Endothelial cell of hepatic sinusoid (primary cell): ENCODE measurements around the gene PBRM1.

Experiments used
- in situ Hi-C: cut with HindIII; loops from 2 replicates; pipeline ENCODE4 v1.10.0; 2017; ENCODE audit warnings: low sequenced_read_pairs

Gene PBRM1

DNA sequence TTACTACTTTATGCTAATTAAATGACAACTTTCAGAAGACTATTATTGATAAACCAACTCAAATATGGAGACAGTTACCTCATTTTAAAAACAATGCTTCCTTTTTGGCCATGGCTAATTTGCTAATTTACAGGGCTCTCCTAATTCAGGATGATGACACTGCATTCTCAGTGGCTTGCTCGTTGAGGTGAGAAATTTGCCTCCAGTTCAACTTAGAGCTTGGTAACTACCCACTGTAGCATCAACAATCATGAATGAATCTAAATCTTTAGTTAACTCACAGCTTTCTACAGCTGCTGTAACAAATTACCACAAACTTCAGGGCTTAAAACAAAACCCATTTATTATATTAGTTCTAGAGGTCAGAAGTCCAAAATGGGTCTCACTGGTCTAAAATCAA lies 14.0 kb downstream of the PBRM1 start:
- in situ Hi-C loops = no loop called here

DNA sequence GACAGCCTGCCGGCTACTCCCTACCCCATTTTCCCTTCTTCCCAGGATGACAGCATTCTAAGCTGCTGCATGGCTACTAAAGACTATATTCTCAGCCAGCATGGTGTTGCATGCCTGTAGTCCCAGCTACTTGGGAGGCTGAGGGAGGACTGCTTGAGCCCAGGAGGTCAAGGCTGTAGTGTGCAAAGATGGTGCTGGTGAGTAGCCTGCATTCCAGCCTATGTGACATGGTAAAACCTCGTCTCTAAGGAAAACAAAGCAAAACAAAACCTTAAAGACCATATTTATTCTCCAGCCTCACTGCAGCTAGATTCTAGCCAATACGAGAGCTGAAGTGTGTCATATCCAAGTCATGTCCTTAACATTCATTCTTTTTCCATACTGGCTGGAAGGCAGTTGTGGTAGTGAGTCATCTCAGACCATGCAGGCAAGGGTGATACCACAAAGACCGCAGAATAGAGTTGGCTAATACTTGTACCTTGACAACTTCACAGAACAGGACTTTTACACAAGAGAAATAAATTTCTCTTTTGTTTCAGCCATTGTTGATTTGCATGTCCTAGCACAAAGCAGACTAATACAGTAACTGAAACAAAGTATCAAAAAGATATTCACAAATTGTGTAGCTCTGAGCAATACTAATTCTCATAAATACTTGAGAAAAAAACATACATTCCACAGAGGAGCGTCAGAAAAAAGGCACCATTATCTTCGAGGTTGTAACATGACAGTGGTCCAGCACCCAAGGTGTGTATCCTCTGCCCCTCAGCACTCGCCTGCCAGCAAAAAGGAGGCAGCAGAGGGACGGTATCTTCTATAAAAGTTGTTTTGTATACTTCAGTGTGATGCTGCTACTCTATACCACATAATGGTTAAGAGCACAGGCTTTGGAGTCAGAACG lies 14.8 kb downstream of the PBRM1 start:
- in situ Hi-C loops = no loop called here

DNA sequence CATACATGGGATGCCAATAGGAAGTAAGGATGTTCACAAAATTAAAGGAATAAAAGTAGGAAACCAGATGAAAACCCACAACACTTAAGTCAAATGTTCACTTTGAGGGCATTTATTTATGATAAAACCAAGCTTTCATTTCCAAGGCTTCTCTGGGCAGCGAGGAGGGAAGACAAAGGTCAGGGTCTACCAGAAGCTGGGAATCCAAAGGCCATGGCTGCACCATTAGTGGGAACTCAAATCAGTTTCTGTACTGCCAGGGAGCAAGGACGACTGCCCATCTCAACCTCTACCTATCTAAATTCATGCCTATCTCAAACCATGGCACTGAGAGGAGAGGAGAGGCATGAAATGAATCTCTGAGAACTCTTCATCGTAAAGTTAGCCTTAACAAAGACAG lies 22.6 kb downstream of the PBRM1 start:
- in situ Hi-C loops = no loop called here

DNA sequence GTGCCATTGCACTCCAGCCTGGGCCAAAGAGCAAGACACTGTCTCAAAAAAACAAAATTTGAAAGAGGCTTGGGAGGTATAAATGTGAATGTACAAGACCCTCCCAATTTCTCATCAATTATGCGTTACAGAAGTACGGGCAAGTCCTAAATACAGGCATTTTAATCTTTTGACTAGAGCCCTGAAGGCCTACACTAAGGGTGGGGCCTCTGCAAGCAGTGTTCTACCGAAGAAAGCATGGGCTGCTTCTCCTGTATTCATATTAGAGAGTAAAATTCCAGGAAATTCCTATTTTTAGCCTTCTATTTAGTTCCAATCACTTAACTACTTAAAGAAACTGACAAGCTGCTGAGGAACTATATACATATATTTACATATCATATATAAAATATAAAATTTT lies 25.7 kb downstream of the PBRM1 start:
- in situ Hi-C loops = no loop called here

DNA sequence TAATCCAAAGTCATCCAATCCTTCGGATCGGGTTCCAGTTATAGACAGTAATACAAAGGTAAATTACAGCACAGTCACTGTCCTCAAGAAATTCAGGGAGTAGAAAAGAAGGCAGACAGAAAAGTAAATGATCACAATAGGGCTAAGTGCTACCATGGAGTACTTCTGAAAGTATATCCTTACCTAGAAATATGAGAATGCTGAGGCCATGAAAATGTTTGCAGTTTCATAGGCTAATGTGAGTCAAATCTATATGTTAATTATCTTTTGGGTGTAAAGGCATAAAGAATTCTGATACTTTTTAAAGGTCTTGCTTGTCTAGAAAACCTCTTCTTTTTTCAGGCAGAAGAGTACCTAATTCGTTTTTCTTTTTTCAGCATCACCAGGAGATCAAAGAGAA lies 29.8 kb downstream of the PBRM1 start:
- in situ Hi-C loops = no loop called here

DNA sequence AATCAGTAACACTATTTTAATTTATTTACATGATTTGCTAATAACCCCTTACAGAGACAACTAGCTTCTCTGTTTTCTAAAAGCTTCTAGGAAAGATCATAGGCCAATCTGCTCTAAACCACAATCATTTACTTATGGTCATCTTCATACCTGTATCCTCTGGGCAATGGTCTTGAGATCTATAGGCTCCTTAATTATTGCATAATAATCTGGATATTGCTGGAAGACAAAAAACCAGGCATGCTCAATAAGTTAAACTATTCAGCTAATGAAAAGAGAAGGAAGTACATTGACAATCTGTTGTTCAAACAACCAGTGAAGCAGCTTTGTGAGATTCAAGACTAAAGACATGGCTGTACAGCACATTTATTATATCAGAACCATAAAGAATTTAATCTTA lies 34.1 kb downstream of the PBRM1 start:
- in situ Hi-C loops = no loop called here

DNA sequence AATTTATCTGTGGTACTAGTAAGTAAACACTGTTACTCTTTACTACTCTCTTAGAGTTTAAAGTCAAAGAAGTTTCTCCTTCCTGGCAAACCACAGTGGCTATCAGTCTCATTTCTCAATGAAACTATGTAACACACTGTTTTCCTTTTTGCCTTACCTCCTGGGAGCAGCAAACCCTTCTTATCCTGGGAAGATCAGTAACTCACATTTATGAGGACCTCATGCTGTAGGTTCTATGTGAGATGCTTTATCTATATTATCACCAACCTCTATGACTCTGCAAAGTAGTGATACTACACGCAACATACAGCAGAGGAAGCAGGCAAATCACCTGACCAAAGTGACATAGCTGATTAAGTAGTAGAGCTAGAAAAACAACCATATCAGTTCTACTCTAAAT lies 35.3 kb downstream of the PBRM1 start:
- in situ Hi-C loops = no loop called here

GRCh38 chr3:52649461-52650210 lies 36.1 kb downstream of the PBRM1 start:
- in situ Hi-C loops = no loop called here

GRCh38 chr3:52645549-52645948 lies 40.2 kb downstream of the PBRM1 start:
- in situ Hi-C loops = no loop called here

DNA sequence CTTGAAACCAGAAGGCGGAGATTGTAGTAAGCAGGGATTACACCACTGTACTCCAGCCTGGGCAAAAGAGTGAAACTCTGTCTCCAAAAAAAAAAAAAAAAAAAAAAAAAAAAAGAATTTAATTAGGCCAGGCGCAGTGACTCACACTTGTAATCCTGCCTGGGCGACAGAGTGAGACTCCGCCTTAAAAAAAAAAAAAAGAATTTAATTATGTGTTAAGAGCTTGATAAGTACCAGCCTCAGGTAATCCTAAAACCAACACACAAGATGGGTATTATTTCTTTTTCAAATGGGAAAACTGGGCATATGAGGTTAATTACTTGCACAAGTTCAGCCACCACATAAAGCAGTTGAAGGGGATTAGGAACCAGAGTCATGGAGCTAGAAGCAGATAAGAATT lies 49.0 kb downstream of the PBRM1 start:
- in situ Hi-C loops = no loop called here

GRCh38 chr3:52633786-52634185 lies 51.9 kb downstream of the PBRM1 start:
- in situ Hi-C loops = no loop called here

DNA sequence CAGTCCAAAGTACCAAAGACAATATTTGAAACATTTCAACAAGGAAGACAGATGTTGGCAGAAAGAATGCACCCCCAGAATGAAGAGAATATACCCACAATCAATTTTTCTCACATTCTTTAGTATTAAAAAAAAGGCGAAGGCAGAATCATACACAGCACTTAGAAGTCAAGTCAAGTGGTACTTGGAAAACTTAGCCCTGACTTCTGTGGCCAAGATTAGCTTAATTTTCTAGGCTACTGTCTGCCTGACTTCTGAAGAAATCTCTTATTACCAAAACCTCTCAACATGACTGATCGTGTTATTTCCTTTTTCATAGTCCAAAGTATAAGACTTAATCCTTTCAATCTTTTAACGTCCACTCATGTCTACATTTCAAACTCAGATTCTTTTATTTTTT lies 60.7 kb downstream of the PBRM1 start:
- in situ Hi-C loops = no loop called here

GRCh38 chr3:52623234-52623792 lies 62.4 kb downstream of the PBRM1 start:
- in situ Hi-C loops = loop anchor here (5.0 kb wide), 2 partner anchors 51 to 94 kb away; no protein-coding TSS in a partner anchor

GRCh38 chr3:52620580-52620979 lies 65.1 kb downstream of the PBRM1 start:
- in situ Hi-C loops = loop anchor here (5.0 kb wide), 2 partner anchors 48 to 97 kb away; no protein-coding TSS in a partner anchor

GRCh38 chr3:52615166-52615565 lies 70.5 kb downstream of the PBRM1 start:
- in situ Hi-C loops = no loop called here

- in situ Hi-C loops = no loop called here
Measured at GRCh38 chr3:52614689-52615088, 71.0 kb downstream of the PBRM1 start.

DNA sequence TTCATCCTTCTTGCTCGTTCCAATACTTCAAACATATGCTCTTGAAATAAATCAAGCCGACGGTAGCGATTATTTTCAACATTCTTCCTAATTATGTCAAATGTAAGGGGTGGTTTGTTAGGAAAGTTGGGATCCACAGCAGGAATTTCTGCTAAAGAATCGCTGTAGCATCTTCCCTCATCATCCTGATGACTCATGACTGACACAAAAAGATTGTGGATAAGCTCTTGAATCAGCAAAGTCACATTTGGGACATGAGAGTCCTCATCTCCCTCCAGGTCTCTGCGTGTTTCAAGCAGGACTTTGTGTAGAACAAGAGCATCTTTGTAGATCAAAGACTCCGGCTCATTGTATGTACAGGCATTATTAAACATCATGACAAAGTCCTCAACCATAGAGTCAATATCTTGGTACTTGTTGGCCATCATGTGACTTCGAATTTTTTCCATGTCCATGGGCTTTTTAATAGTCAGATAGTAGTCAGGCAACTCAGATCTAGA lies 76.3 kb downstream of the PBRM1 start:
- in situ Hi-C loops = no loop called here

DNA sequence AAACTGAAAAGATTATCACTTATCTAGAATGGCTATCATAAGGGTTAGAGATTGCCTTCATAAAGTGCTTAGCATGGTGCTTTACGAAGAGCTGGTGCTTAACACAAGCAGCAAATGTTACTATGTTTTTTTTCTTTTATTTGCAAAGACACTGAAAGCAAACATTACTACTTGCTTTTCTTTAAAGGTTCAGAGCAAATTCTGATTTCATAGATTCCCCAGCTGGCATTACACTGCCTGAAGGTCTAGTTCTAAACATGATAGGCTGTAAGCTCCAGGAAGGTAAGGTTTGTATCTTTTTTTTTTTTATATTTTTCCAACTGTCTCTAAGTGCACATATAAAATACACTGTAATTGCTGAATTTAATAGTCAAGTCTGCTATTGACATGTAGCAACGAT lies 77.4 kb downstream of the PBRM1 start:
- in situ Hi-C loops = no loop called here

- in situ Hi-C loops = no loop called here
Measured at GRCh38 chr3:52606373-52607085, 79.2 kb downstream of the PBRM1 start.

GRCh38 chr3:52600258-52600657 lies 85.5 kb downstream of the PBRM1 start:
- in situ Hi-C loops = no loop called here
